Skeletal muscle tissue (tissue), 4 donors: ENCODE results near the gene UGT1A4. TPM values are rescaled to one million over a fixed set of nuclear protein-coding genes. Genes with fewer than 3 reads are reported as not detected.

Experiments used
- H3K27ac ChIP-seq: one replicate; pipeline ENCODE4 v1.7.0; 2013; ENCODE audit warnings: mild to moderate bottlenecking, low read depth, low read length, inconsistent platforms
- H3K27me3 ChIP-seq, 3 donors: one replicate each; pipeline ENCODE4 v1.7.0; 2013; ENCODE audit warnings: low read length in 3 of 3; ENCODE audit not compliant: control insufficient read depth in 3 of 3, insufficient read depth in 3 of 3
- H3K36me3 ChIP-seq, 3 donors: one replicate each; pipeline ENCODE4 v1.7.0; 2013; ENCODE audit warnings: low read length in 3 of 3; ENCODE audit not compliant: control insufficient read depth in 3 of 3, insufficient read depth in 3 of 3
- H3K4me1 ChIP-seq, 3 donors: one replicate each; pipeline ENCODE4 v1.7.0; 2013; ENCODE audit warnings: low read length in 3 of 3, mild to moderate bottlenecking in 3 of 3; ENCODE audit not compliant: control insufficient read depth in 3 of 3, insufficient read depth in 3 of 3
- H3K4me3 ChIP-seq, 3 donors: one replicate each; pipeline ENCODE4 v1.7.0; 2013; ENCODE audit warnings: low read length in 3 of 3
- H3K9ac ChIP-seq, 3 donors: one replicate each; pipeline ENCODE4 v1.7.0; 2013; ENCODE audit warnings: low read length in 3 of 3, mild to moderate bottlenecking in 3 of 3, moderate library complexity in 2 of 3, low read depth in 1 of 3
- H3K9me3 ChIP-seq, 3 donors: one replicate each; pipeline ENCODE4 v1.7.0; 2013; ENCODE audit warnings: low read length in 3 of 3; ENCODE audit not compliant: control insufficient read depth in 3 of 3
- total RNA-seq: library from RNA; depleted of rRNA; stranded (reverse); fragments of >200 nt; gene quantifications from one replicate; pipeline ENCODE4 v1.2.3, GENCODE V29; 2014
- donor health status: Osteomylitis.

Gene UGT1A4
- total RNA-seq, 1 donor from 2014 or later: not detected

DNA sequence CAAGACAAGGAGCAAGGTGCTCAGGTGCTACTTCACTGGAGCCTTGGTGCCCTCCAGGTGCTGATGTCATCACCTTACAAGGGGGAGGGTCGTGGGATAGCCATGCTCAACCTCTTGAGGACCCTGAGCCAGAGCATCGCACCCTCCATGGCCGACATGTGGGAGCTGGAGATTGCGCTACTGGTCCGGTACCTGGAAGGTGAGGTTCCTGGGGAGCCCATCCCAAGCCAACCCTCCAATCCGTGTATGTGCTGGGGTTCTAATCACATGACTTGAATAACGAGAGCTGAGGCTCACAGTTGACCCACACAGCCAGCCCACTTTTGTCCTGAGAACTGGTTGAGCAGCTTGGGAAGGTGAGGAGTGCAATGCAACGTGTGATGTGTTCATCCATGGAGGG, 85.5 kb downstream of the UGT1A4 start:
- Histone ChIP-seq H3K36me3 (no peaks in the 10 kb centered on the region), H3K9ac (no peak overlapping the region), H3K4me3 (no peak overlapping the region), H3K4me1 (no peaks in the 10 kb centered on the region), H3K27ac (no peak overlapping the region), H3K9me3 (no peaks in the 10 kb centered on the region), H3K27me3 (peaks cover 0 to 27% (median 13%) of the 10 kb centered on the region in 3 donors)

- Histone ChIP-seq H3K27ac (no peak overlapping the region), H3K4me3 (no peak overlapping the region), H3K4me1 (no peaks in the 10 kb centered on the region), H3K9me3 (no peaks in the 10 kb centered on the region), H3K27me3 (peaks cover 0 to 27% (median 12%) of the 10 kb centered on the region in 3 donors), H3K36me3 (no peaks in the 10 kb centered on the region), H3K9ac (no peak overlapping the region)
These were observed 88.8 kb downstream of the UGT1A4 start for GRCh38 chr2:233807215-233807865.

GRCh38 chr2:233807966-233808935, 89.7 kb downstream of the UGT1A4 start:
- H3K36me3 ChIP-seq: no peaks in the 10 kb centered on the region
- H3K27me3 ChIP-seq: peaks cover 0 to 27% (median 8%) of the 10 kb centered on the region in 3 donors
- no peaks in the 10 kb centered on the region for H3K9me3 ChIP-seq
- no peak overlapping the region for H3K27ac ChIP-seq
- no peaks in the 10 kb centered on the region for H3K4me1 ChIP-seq
- no peak overlapping the region for H3K4me3 ChIP-seq
- no peak overlapping the region for H3K9ac ChIP-seq

GRCh38 chr2:233810385-233810784, 91.8 kb downstream of the UGT1A4 start:
- no peaks in the 10 kb centered on the region for H3K4me1 ChIP-seq
- no peak overlapping the region for H3K9ac ChIP-seq
- H3K27ac ChIP-seq: no peak overlapping the region
- H3K4me3 ChIP-seq: no peak overlapping the region
- H3K9me3 ChIP-seq: no peaks in the 10 kb centered on the region
- peaks cover 0 to 23% (median 8%) of the 10 kb centered on the region in 3 donors for H3K27me3 ChIP-seq
- no peaks in the 10 kb centered on the region for H3K36me3 ChIP-seq

- Histone ChIP-seq H3K4me3 (no peak overlapping the region), H3K27ac (no peak overlapping the region), H3K9me3 (no peaks in the 10 kb centered on the region), H3K36me3 (no peaks in the 10 kb centered on the region), H3K4me1 (no peaks in the 10 kb centered on the region), H3K27me3 (peaks cover 0 to 23% (median 8%) of the 10 kb centered on the region in 3 donors), H3K9ac (no peak overlapping the region)
These were observed 92.6 kb downstream of the UGT1A4 start for GRCh38 chr2:233811087-233811486.

- H3K27me3 ChIP-seq: peaks cover 0 to 23% (median 8%) of the 10 kb centered on the region in 3 donors
- H3K4me3 ChIP-seq: no peak overlapping the region
- no peaks in the 10 kb centered on the region for H3K9me3 ChIP-seq
- no peak overlapping the region for H3K9ac ChIP-seq
- H3K36me3 ChIP-seq: no peaks in the 10 kb centered on the region
- no peaks in the 10 kb centered on the region for H3K4me1 ChIP-seq
- H3K27ac ChIP-seq: no peak overlapping the region
These were observed 93.2 kb downstream of the UGT1A4 start for GRCh38 chr2:233811732-233812131.

DNA sequence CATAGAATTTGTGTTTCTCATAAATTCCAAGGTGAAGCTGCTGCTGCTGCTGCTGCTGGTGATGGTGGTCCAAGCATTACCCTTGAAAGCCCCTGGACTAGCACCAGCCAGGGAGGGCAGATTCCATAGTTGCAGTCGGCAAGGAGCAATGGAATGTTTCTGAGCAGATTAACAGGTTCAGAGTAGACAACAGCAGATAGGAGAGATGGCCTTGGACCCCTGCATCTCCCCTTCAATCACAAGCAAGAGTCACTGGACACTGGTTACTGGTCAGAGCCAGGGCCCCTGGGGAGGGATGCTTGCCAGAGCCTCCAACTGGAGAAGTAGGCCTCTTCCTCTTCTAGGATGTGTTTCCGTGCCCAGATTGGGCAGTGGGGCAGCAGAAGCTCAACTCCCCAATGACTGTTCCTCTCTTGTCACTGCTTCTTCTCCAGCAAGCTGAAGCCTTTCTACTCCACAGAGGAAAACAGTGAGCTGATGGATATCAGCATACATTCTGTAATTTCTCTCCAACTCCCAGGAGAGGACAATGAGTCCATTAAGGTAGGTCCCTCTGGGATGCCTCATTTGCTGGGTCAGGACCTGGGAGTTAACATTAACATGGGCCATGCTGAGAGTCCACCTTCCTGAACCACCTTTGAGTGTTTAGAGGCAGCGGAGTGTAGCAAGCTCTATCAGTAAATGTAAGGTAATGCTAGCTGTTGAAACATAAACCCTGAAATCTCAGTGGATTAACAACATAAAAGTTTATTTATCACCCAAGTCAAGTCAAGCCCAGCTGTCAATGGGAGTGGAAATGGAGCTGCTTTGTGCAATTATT, 94.9 kb downstream of the UGT1A4 start:
- no peaks in the 10 kb centered on the region for H3K4me1 ChIP-seq
- H3K27me3 ChIP-seq: peaks cover 0 to 10% (median 9%) of the 10 kb centered on the region in 3 donors
- no peak overlapping the region for H3K4me3 ChIP-seq
- H3K36me3 ChIP-seq: no peaks in the 10 kb centered on the region
- H3K9me3 ChIP-seq: no peaks in the 10 kb centered on the region
- H3K27ac ChIP-seq: no peak overlapping the region
- H3K9ac ChIP-seq: no peak overlapping the region

- Histone ChIP-seq H3K27me3 (peaks cover under 1 to 6% (median 2%) of the 10 kb centered on the region in 3 donors), H3K9ac (no peak overlapping the region), H3K4me1 (no peaks in the 10 kb centered on the region), H3K9me3 (no peaks in the 10 kb centered on the region), H3K4me3 (no peak overlapping the region), H3K36me3 (no peaks in the 10 kb centered on the region), H3K27ac (no peak overlapping the region)
These were observed 95.7 kb downstream of the UGT1A4 start for GRCh38 chr2:233814056-233814835.

DNA sequence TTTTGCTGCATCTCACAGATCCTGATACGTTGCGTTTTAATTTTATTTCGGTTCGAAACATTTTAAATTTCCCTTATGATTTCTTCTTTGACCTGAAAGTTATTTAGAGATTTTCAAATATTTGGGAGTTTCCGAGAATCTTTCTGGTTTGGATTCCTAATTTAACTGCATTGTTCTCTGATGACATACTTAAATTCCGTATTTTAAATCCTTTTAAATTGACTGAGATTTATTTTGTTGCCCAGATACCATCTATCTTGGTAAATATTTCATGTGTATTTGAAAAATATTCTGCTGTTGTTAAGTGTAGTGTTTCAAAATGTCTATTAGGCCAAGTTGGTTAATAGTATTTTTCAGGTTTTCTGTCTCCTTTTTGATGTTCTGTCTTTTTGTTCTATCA, 97.3 kb downstream of the UGT1A4 start:
- Histone ChIP-seq H3K9ac (no peak overlapping the region), H3K27me3 (peaks cover 0 to 5% (median 3%) of the 10 kb centered on the region in 3 donors), H3K27ac (no peak overlapping the region), H3K4me1 (no peaks in the 10 kb centered on the region), H3K4me3 (no peak overlapping the region), H3K9me3 (no peaks in the 10 kb centered on the region), H3K36me3 (no peaks in the 10 kb centered on the region)
